ENCODE measurements around the gene PARD3.

DNA sequence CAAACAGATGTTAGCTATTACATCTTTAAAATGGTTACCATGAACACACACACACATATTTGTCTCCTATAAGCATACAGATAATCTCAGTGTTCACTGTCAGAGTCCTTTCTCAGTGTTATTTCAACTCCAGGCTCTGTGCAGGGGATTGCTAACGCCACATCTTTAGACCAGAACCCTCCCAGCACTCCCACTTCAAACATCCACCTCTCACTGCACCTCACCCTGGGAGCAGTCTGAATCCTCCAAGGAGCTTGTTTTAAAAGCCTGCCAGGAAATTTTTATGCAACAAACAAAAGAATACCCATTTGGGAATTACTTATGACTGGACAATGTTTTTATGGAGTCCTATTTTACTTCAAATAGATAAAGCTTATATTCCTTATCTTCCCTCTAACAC lies 107.4 kb downstream of the PARD3 start:
- TF ChIP-seq POLR2AphosphoS5 (IDR thresholded peaks at IDR 0.05; ENCODE audit: low read depth, low read length), result no peak
- TF ChIP-seq YY1 (IDR thresholded peaks at IDR 0.05; ENCODE audit: extremely low read depth, insufficient replicate concordance, low read depth, low read length), result no peak
- TF ChIP-seq SRF (IDR thresholded peaks at IDR 0.05; ENCODE audit: low read depth), result no peak
- TF ChIP-seq, protein P1, sequence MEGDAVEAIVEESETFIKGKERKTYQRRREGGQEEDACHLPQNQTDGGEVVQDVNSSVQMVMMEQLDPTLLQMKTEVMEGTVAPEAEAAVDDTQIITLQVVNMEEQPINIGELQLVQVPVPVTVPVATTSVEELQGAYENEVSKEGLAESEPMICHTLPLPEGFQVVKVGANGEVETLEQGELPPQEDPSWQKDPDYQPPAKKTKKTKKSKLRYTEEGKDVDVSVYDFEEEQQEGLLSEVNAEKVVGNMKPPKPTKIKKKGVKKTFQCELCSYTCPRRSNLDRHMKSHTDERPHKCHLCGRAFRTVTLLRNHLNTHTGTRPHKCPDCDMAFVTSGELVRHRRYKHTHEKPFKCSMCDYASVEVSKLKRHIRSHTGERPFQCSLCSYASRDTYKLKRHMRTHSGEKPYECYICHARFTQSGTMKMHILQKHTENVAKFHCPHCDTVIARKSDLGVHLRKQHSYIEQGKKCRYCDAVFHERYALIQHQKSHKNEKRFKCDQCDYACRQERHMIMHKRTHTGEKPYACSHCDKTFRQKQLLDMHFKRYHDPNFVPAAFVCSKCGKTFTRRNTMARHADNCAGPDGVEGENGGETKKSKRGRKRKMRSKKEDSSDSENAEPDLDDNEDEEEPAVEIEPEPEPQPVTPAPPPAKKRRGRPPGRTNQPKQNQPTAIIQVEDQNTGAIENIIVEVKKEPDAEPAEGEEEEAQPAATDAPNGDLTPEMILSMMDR (IDR thresholded peaks at IDR 0.05 in 2 of 3, conservative IDR thresholded peaks at IDR 0.05 in 1 of 3; ENCODE audit: borderline replicate concordance in 1 of 3, insufficient read depth in 1 of 3, low read depth in 2 of 3, low read length in 2 of 3), result no peak
- no peak for TF ChIP-seq RAD21 (IDR thresholded peaks at IDR 0.05; ENCODE audit: low read depth)
- no peak for TF ChIP-seq EZH2 (IDR thresholded peaks at IDR 0.05)
- TF ChIP-seq SIN3A (IDR thresholded peaks at IDR 0.05; ENCODE audit: low read depth), result no peak
- TF ChIP-seq CEBPB (IDR thresholded peaks at IDR 0.05; ENCODE audit: low read depth), result no peak
- no peak for TF ChIP-seq POLR2A (IDR thresholded peaks at IDR 0.05; ENCODE audit: borderline replicate concordance, extremely low read depth, insufficient read depth, insufficient read length)
- TF ChIP-seq TCF7L2 (IDR thresholded peaks at IDR 0.05; ENCODE audit: borderline replicate concordance, extremely low read depth, insufficient read depth, insufficient read length), result no peak

Data from HCT116 (cell line).